Kidney epithelial cell (primary cell): ENCODE measurements around the gene PLA2G4E. TPM values are rescaled to one million over a fixed set of nuclear protein-coding genes. Genes with fewer than 3 reads are reported as not detected.

Experiments used
- DNase-seq: peaks from one replicate; pipeline ENCODE4 v3.0.0-alpha.2; 2010; ENCODE audit warnings: low read depth
- H3K27me3 ChIP-seq: 2 replicates; pipeline ENCODE4 v1.6.0; 2011; ENCODE audit warnings: low read length; ENCODE audit not compliant: control insufficient read depth, insufficient read depth
- H3K36me3 ChIP-seq: 2 replicates; pipeline ENCODE4 v1.5.1; 2011; ENCODE audit warnings: low read length; ENCODE audit not compliant: control insufficient read depth, insufficient read depth
- H3K4me3 ChIP-seq: 2 replicates; pipeline ENCODE4 v1.5.1; 2011; ENCODE audit warnings: low read depth, mild to moderate bottlenecking, control low read depth, low read length
- total RNA-seq: library from RNA; depleted of rRNA; stranded (reverse); fragments of >200 nt; gene quantifications from 2 replicates; pipeline ENCODE4 v1.2.3, GENCODE V29; 2015
- TF ChIP-seq, protein P1 (sequence below): IDR thresholded peaks from 2 replicates; pipeline ENCODE4 v1.5.1; 2011; ENCODE audit warnings: mild to moderate bottlenecking, moderate library complexity, low read length, control low read depth, inconsistent platforms; ENCODE audit not compliant: insufficient read depth, poor library complexity, severe bottlenecking

Gene PLA2G4E
- total RNA-seq, 1 donor from 2014 or later: not detected

DNA sequence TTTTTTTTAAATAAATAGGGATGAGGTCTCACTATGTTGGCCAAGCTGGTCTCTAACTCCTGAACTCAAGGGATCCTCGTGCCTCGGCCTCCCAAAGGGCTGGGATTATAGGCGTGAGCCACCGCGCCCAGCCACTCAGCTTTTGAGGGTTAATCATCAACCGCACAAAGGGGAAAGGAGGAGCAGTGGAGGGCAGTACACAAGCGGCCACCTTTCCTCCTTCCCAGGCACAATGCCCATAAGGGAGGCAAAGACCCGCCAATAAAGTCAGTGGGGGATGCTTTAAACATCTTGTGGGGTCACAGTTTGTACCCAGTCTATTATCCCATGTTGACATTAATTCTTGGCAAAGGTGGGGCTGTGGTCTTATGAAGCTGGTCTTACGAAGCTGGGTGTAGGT, 80.9 kb downstream of the PLA2G4E start:
- Histone ChIP-seq H3K36me3 (peaks cover 5% of the 10 kb centered on the region), H3K4me3 (no peak overlapping the region), H3K27me3 (no peaks in the 10 kb centered on the region)
- TF ChIP-seq, protein P1, sequence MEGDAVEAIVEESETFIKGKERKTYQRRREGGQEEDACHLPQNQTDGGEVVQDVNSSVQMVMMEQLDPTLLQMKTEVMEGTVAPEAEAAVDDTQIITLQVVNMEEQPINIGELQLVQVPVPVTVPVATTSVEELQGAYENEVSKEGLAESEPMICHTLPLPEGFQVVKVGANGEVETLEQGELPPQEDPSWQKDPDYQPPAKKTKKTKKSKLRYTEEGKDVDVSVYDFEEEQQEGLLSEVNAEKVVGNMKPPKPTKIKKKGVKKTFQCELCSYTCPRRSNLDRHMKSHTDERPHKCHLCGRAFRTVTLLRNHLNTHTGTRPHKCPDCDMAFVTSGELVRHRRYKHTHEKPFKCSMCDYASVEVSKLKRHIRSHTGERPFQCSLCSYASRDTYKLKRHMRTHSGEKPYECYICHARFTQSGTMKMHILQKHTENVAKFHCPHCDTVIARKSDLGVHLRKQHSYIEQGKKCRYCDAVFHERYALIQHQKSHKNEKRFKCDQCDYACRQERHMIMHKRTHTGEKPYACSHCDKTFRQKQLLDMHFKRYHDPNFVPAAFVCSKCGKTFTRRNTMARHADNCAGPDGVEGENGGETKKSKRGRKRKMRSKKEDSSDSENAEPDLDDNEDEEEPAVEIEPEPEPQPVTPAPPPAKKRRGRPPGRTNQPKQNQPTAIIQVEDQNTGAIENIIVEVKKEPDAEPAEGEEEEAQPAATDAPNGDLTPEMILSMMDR: no peak
- DNase-seq: no peak

DNA sequence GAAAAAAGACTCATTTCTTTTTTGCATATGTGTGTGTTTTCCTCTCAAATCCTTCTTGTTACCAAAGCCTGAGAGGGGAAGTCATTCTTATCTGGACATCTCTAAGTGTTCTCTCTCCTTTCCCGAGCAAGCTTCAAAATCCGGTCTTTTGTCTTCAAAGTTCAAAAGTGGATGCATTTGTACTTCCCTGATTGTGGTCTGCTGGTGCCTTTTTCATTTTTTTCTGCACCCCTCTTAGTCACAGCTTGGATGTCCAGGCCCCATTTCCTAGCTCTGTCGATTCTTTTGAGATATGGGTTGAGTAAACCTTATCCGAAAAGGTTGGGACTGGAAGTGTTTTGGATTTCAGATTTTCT, 83.3 kb downstream of the PLA2G4E start:
- H3K27me3 ChIP-seq: no peaks in the 10 kb centered on the region
- no peak for DNase-seq

DNA sequence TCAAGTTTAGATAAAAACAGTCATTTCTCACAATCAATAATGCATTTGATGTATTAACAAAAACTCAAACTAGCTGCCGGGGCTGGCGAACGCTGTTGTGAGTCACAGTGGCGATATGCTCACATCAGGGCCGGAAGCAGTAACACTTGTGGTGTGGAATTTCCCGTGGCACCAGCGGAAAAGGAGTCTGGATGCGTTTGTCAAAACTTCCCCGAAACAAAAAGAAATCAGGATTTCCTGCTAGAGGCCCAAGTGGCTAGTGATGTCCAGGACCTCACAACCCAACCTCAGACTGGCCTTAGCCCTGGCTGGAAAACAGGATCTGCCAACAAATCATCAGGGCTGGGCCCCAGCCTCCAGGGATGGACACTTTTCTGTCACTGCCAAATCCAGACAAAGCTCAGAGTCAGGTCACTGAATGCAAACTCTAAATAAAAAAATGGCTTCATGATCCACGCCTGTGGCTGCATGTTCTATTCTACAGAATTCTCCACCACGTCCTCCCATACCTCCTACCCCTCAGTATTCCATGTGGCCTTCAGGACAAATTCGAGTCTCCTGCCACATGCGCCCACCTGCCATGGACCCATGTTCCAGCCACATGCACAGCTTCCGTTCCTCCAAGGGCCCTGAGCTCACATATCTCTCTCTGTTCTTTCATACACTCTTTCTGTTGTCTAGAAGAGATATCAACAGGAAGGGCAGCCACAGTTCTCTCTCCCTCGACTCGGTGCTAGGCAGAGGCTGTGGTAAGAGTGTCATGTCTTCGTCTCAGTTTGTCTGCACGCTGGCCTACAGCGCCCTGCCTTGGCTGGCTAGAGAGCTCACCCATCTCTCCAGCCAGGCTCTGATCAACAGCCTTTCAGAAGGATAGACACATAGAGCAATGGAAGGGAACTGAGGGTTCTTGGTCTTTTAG, 83.9 kb downstream of the PLA2G4E start:
- Histone ChIP-seq H3K27me3 (no peaks in the 10 kb centered on the region), H3K36me3 (peaks cover 4% of the 10 kb centered on the region), H3K4me3 (no peak overlapping the region)
- DNase-seq: no peak
- TF ChIP-seq, protein P1: no peak

More for the DNA sequence above, 83.3 kb downstream of the PLA2G4E start:
- TF ChIP-seq, protein P1: no peak
- Histone ChIP-seq H3K36me3 (peaks cover 5% of the 10 kb centered on the region), H3K4me3 (no peak overlapping the region)

DNA sequence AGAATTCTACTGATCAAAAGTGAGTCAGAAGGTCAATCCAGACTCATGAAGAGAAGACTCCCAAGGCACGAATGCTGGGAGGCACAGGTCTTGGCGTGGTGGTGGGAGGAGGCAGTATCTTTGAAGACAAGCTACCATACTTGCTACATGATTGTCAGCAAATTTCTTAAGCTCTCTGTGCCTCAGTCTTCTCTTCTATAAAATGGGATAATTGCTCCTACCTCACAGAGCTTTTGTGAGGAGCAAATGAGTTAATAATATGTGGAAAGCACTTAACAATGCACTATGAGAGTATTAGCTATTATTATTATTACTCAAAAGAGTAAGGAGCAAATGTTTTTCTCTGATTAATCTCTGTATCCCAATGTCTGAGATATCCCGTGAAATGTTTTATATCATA, 84.7 kb downstream of the PLA2G4E start:
- Histone ChIP-seq H3K4me3 (no peak overlapping the region), H3K36me3 (peaks cover 1% of the 10 kb centered on the region), H3K27me3 (no peaks in the 10 kb centered on the region)
- DNase-seq: no peak
- TF ChIP-seq, protein P1: no peak

DNA sequence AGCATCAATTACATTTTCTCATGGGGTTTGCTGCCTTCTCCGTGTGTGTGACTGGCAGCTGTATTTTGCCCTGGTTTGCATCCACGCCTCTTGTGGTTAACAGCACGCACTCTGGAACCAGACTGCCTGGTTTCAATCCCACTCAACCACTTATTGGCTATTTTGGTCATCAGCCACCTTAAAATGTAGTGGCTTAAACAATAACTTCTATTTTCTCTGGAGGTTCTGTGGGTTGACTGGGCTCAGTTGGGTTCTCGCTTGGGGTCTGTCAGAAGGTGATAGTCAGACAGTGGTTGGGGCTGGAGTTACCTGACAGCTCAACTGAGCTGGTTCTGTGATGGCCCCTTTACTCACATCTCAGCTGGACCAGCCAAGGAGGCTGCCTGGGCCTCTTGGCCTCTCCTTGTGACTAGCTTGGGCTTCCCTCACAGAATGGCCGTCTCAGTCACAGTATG, 85.2 kb downstream of the PLA2G4E start:
- H3K36me3 ChIP-seq: peaks cover 1% of the 10 kb centered on the region
- no peaks in the 10 kb centered on the region for H3K27me3 ChIP-seq
- TF ChIP-seq, protein P1: no peak
- H3K4me3 ChIP-seq: no peak overlapping the region
- no peak for DNase-seq
